HG02642 (cell line): ENCODE results near the gene EYS.
"Not testable (repeated sequence)": the region's sequence is repeated elsewhere in the genome, so short reads cannot be mapped to it uniquely, and the experiment has no call there.

ENCODE experiments used
- ATAC-seq: cut with Tn5 transposase; IDR thresholded peaks from one replicate; pipeline ENCODE4 v1.9.1; 2021; ENCODE audit warnings: mild to moderate bottlenecking; ENCODE audit not compliant: unreplicated experiment, poor library complexity

Gene EYS

DNA sequence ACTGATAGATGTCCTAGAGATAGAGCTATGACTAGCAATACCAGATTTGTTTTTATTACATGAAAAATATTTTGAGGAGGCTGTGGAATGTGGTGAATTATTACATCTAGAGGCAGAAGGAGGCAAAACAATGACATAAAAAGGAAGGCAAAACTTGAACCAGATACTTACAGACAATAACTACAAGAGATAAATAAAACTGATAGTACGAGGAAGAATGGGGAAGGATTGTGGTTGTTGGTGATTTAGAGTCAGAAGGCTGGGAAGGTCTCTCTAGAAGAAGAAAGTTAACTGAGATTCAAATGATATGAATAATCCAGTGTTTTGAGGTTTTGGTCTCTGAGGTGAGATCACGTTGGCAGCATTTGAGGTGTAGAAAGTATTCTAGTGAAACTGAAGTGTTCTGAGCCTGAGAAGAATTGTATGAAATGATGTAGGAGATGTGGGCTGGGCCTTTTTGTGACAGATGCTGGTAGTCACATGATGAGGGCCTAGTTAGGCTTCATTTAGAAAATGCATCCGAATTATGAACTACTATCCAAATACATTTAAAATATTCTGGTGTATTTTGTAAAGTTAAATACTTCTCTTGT is 589.1 kb downstream of the EYS start:
- ATAC-seq: no peak

DNA sequence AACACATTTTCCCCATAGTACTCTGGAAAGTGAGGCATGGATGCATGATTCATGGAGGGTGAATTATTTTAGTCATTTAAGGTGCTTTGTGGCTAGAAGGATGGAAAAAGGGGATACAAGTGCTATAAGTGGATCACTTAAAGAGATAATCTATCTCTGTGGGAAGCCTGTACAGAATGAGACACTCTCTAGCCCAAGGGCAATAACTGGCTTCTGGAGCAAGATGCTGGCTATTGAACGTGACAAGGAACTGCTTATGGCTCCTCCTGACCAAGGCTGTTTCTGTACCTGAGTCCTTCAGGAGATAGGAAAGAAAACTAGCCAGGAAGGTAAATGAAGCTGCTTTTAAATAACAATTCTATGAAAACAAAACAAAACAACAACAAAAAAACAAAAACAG is 590.7 kb downstream of the EYS start:
- ATAC-seq: no peak

DNA sequence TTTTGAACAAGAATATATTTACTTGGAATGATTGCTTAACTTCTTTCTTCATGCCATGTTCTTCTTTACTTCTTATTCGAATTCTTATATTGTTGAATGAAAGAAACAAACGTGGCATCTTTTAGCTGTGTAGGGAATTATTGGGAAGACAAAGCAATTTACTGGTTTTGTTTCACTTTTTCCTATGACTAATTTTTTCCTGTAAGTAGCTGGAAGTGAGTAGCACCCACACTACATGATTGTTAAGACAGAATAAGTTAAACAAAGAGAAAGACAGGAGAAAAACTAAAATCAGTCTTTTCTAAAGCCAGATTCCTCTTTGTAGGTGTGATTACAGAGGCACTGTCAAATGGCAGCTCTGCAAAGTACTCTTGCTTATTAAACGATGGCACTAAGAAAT is 593.4 kb downstream of the EYS start:
- no peak for ATAC-seq

DNA sequence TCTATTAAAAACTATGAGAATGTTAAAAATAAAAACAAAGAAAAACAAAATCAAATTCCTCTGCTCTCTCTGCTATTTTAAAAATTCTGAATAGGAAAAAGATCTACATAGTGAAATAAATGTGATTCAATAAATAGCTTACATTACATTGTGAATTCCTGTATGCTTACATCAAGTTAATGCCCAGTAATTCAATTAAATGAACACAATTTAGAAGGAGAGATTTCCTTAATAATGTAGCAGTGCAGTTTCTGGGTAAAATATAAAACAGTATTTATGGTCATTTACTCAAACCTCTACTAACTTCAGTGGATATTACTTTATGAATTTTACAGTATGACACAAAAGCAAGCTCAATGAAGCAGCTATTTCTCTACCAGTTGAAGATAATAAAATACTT is 594.6 kb downstream of the EYS start:
- ATAC-seq: no peak

DNA sequence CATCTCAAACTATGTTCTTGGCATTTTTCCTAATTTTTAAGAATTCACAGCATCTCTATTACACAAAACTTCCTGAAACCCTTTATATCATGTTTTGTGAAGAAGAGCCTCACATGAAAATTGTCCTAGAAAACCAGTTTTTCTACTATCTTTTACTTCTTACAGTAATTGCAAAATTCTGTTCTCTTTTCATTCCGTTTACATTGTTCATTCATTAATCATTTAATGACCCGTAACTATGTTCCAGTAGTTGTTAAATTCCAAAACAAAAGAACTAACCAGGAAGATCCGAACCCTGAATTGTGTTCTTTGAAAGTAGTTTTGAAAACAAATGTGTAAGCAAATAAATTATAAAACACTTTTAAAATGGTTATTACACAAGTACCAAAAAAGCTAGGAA is 597.0 kb downstream of the EYS start:
- no peak for ATAC-seq

DNA sequence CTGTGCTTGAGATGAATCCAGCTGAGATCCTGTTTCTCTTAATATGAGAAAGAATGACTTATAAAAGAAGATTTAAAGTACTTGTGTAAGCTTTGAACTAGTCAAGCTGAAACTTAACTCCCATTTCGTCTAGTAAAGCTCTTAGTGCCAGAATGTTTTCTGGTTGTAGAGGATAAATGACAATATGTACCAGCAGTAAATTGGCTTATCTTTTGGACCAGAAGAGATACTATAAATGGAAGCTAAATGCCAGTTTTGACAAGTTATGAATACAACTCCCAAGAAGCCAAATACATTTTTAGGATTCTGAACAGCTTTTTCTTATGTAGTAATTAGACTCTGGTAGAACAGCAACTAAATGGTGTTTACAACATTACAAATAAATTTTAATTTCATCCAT is 608.7 kb downstream of the EYS start:
- ATAC-seq: no peak

DNA sequence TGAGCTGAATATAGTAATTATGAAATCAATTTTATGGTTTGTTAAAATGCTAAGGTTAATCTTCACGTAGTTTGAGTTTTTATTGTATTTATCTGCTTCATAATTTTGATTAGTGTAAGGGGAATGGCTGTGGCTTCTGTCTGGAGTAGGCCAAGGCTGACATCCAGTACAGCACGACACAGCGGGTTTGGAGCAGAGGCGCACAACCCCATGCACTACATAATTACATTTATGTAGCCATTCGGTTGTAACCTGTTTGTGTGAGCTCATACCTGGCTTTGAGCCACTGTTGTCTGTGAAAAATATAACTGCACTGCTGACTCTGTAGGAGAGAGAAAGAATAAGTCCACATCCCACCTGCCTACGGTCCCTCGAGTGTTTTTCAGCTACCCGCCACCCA is 615.5 kb downstream of the EYS start:
- ATAC-seq: no peak

DNA sequence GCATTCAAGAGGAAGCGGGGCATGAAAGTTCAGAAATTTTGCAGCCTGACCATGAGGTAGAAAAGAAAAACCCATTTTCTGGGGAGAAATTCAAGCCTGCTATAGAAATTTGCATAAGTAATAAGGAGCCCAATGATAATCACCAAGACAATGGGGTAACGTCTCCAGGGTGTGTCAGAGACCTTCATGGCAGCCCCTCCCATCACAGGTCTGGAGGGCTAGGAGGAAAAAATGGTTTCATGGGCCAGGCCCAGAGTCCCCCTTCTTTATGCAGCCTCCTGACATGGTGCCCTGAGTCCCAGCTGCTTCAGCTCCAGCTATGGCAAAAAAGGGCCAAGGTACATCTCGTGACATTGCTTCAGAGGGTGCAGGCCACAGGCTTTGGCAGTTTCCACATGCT is 618.5 kb downstream of the EYS start:
- no peak for ATAC-seq

DNA sequence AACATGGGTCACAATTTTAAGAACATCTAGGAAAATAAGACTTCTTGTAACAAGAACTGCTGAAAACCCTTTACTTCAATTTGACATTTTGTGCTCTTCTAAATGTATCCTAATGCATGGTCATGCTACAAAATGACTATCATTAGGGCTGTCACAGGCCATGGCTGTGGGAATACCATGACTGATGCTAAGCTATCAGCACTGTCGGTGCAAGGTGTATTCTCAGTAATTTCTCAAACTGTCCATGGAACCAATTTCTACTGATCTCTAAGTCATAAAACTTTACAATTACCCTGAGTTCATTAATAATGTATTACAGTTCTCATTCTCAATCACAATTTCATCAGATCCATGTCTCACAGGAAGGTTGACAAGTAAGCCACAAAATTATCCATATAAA is 625.3 kb downstream of the EYS start:
- ATAC-seq: no peak

DNA sequence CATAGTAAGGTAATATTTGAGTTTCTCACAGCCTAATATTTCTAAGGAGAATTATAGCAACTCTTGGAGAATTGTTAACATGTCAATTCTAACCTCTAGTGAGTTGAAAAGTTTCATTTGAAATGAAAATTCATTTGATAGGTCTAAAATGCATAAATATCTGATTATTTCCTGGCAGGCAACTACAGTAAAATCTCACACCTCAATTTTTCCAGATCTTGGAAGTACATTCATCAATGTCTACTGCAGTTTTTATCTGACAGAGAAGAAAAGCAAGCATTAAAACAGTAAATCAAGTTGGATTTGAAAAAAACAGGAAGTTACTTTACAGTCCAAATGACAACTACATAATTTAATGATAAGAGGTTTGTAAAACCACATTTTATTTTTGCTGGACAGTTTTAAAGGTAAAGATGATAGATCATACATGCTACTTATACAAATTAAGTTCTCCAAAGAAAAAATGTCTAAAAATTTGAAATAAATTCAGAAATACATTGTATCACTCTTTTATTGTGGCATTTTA is 631.3 kb downstream of the EYS start:
- ATAC-seq: no peak

DNA sequence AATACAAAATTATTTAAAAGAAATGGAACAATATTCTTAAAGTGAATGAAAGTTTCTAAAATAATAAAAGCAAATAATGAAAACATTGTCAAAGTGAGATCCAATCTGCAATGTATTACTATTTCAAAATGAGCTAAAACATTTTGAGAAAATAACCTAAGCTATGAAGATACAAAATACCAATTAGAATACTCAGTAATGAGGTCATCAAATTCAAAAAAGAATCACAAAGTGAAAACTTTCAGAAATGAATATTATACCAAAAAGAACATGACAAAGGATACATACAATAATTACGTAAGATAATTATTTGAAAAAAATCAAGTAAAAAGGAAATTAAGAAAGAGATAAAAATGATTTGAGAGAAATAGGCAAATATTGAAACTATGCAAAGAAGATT is 634.5 kb downstream of the EYS start:
- no peak for ATAC-seq

DNA sequence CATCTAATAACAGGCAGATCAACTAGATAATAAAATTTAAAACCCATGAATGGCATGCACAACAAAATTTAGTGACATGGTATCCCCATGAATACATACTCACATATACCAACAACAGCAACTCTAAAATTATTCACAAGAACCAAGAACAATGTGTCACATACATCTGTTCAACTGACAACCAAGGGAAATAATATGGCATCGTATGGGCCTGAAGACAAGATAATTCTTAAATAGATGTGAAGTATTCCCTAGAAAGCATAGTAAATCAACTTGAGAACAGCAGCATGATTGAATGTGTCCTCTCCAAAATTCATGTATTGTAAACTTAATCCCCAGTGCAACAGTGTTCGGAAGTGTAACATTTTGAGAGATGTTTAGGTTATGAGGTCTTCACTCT is 635.5 kb downstream of the EYS start:
- ATAC-seq: no peak

DNA sequence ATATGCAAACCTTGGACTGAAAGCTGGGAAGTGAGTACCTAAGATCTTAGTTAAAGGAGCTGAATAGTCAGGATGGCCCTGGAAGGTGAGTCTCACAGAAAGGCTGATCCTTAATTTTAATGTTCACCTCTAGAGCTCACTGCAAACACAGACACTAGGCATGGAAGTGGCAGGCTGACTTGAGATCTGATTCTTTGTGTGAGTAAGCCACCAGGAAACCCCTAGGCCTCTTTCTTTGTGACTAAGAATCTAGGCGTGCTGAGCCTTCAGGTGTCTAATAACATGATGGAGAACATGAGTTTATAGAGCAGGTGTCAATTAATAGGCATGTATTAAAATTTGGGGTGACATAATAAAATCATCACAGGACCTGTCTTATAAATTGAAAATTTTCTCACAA is 642.2 kb downstream of the EYS start:
- ATAC-seq: no peak

DNA sequence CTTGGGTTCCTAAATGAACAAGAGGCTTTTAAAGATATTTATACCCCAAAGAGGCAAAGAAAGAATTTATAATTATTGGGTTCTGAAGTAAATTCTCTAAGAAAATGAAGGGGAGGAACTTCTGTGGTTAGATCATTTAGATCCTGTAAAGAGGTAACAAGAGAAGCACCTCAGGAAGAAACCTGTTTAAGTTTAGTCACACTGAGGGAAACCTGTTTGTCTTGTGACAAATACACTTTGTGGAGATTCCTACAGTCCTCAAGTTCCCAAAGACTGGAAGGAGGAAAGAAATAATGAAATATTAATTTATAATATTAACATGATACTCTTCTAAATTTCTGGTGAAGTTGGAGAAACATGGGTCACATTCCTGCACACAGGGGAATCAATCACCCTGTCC is 647.5 kb downstream of the EYS start:
- ATAC-seq: no peak

DNA sequence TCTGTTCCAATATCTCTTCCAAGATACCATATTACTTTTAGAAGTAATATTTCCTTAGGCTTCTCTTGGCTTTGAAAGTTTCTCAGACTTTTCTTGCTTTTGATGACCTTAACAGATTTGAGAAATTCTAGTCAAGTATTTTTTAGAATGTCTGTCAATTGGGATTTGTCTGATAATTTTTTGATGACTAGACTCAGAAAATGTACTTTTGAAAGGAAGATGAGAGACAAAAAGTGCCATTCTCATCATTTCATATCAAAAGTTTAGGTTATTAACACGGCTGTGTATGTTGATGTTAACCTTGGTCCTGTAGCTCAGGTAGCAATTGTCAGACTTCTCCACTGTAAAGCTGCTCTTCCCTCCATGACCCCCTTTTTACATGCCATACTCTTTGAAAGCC is 651.5 kb downstream of the EYS start:
- ATAC-seq: no peak

DNA sequence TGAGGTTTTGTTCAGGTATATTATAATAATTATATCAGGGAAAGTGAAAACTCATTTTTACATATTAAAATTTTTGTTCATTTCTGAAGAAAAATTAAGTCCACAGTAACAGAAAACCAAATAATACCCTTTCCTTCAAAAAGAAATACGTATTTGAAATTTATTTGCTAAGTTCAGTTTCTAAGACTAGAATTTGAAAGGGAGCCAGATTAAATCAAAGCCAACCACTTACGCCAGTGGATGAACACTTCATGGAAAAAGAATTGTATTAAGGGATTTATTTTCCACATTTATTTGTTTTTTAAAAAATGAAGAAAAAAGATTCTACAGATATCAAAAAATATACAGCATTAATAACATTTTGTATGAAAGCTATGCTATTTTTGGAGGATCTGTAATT is 654.4 kb downstream of the EYS start:
- no peak for ATAC-seq

DNA sequence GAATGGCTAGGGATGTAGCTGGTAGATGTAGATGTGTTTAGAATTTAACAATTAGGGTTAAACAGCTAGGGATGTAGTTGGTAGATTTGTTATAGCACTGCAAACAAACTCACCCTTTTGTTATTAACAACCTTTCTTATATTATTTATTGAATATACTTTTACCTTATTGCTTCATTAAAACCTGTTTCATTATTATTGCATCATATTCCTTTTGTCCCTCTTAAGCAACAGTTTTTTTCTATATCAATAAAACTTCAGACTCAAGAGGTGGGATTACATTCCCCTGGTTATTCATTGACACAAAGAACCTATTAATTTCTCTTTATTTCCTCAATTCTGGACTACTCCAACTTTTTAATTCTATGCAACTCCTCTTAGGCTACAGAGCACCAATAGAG is 661.2 kb downstream of the EYS start:
- ATAC-seq: no peak

DNA sequence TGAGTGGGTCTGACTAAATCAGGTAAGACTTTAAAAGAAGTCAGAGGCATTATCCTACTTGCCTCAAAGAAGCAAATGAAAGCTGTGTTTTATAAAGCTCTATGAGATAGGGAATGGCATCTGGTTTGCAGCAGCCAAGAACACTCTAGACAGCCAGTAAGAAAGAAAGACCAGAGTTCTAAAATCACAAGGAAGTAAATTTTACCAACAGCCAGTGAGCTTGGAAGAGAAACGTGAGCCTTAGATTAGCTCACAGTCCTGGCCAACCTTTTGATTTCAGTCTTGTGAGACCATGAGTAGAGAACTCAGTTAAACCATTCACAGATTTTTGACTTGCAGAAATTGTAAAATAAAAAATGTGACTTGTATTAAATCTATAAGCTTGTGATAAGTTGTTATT is 693.0 kb downstream of the EYS start:
- no peak for ATAC-seq

DNA sequence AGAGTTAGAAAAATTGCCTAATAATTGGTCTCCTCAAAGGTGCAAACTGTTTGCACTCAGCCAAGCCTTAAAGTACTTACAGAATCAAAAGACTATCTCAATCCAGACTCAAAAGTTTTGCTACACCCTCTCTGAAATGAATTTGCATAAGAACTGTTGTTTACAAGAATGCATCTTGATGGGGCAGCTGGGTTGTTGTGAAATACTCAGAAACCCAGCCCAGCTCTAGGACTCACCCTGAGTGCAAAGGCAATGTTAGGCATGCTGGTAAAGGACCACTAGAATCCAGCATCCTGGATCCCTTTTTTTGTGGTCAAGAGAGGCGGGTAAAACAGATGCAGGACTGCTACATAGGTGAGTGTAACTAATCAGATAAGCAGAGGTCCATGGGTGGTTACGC is 700.2 kb downstream of the EYS start:
- no peak for ATAC-seq

DNA sequence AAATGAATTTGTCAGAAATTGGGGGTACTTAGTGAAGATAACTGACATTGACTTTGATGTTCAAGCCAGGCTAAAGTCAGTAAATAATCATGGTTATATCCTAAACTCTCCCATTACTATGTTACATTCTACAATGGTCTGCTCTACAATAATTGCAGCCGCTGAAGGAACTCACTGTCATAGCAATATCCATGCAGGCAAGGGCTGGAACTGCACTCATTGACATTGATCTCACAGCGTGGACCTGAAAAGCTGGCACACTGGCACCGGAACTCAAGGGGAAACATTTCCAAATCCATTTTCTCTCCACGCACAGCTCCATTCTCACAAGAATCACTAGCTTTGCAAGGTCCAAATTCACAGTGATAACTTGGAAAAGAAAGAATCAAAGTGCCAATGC is 702.7 kb downstream of the EYS start:
- no peak for ATAC-seq

DNA sequence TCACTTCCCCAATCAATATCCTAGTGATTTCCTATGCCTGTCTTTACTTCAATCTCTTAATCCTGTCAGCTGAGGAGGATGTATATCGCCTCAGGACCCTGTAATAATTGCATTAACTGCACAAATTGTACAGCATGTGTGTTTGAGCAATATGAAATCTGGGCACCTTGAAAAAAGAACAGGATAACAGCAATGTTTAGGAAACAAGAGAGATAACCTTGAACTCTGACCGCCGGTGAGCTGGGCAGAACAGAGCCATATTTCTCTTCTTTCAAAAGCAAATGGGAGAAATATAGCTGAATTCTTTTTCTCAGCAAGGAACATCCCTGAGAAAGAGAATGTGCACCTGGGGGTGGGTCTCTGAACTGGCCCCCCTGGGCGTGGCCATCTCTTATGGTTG is 704.1 kb downstream of the EYS start:
- ATAC-seq: not testable (repeated sequence)

DNA sequence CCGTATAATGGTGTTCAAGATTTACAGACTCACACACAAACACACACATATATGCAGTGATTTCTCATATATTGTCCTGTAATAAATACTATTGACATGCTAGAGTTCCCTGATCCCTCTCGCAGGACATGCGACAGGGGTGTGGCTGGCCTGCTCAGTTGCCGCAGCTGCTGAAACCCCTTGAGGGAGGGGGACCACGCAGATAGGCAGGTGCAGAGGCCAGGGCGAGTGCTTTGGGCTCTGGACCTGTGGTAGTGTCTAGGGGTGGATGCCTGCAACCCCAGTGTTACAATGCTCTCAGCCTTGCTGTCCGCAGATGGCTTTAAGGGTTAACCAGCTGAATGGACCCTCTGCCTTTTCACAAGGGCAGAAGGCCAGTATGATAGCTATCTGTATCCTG is 706.2 kb downstream of the EYS start:
- ATAC-seq: no peak

DNA sequence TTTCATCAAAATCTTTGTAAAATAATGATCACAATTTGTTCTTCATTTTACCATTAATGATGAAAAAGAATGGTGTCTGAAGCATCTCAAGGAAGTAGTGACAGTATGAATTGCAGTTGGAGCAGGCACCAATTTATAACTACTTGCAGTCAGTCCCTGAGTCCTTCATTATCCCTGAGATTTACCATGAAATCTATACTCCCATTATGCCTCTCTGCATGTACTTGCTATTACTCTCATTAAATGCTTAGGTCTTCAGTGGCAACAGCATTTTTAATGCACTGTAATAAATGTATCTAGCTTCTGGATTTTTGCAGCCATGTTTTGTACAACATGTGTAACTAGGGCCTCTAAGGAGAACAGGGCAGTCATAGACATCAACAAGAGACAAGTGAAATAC is 708.8 kb downstream of the EYS start:
- no peak for ATAC-seq
